A549 (cell line): ENCODE results near the gene SDF2. TPM values are rescaled to one million over a fixed set of nuclear protein-coding genes. Genes with fewer than 3 reads are reported as not detected.
"Not testable (repeated sequence)": the region's sequence is repeated elsewhere in the genome, so short reads cannot be mapped to it uniquely, and the experiment has no call there.

Source experiments
- ATAC-seq, 2 experiments: fragments of 200-7000 bp in 1 of 2; fragments of >200 bp in 1 of 2; cut with Nextera tagmentation in 1 of 2; cut with Tn5 transposase in 1 of 2; 3 replicates each; pipeline versions ENCODE4 v1.8.0 to v1.9.1; 2018 to 2020; ENCODE audit warnings: mild to moderate bottlenecking in 1 of 2, moderate library complexity in 1 of 2
- CTCF ChIA-PET: fragments of 300-600 bp; sonication (Branson Sonifier 250); formaldehyde crosslinking; extraction: SDS; loops from one replicate; lab custom pipeline; 2021; ENCODE audit warnings: antibody characterized with exemption, inconsistent platforms; lab: Yijun Ruan, JAX
- POLR2A ChIA-PET: fragments of 350-600 bp; formaldehyde crosslinking; extraction: SDS; loops from one replicate; lab custom pipeline; 2021; ENCODE audit warnings: antibody characterized with exemption, inconsistent platforms; lab: Yijun Ruan, JAX
- DNase-seq, 2 experiments: peaks; one replicate each; pipeline versions ENCODE4 v3.0.0 to v3.0.0-alpha.2; 2011 to 2016; ENCODE audit warnings: low read depth in 1 of 2, low spot score in 1 of 2
- FAIRE-seq: peaks from 2 replicates; lab custom pipeline; 2011; peaks lifted over from hg19 to GRCh38; lab: Jason Lieb, UNC
- H3K27ac ChIP-seq, 2 experiments: fragments of >200 bp; sonication (Bioruptor Twin); formaldehyde crosslinking; 3 replicates each; pipeline ENCODE4 v1.5.1; 2016 to 2017
- H3K4me1 ChIP-seq: fragments of >200 bp; sonication (Bioruptor Twin); formaldehyde crosslinking; 3 replicates; pipeline ENCODE4 v1.6.1; 2016
- H3K4me2 ChIP-seq: fragments of >200 bp; sonication (Bioruptor Twin); formaldehyde crosslinking; 3 replicates; pipeline ENCODE4 v1.6.1; 2016
- H3K4me3 ChIP-seq: fragments of >200 bp; sonication (Bioruptor Twin); formaldehyde crosslinking; 3 replicates; pipeline ENCODE4 v1.5.1; 2016
- H3K9me3 ChIP-seq: fragments of >200 bp; sonication (Bioruptor Twin); formaldehyde crosslinking; 3 replicates; pipeline ENCODE4 v1.6.1; 2016
- BCL3 ChIP-seq: fragments of >200 bp; sonication (Bioruptor Twin); formaldehyde crosslinking; IDR thresholded peaks from 3 replicates; pipeline ENCODE4 v1.6.1; 2016
- CBX2 ChIP-seq: fragments of 200-600 bp; sonication (generic); IDR thresholded peaks from 2 replicates; pipeline ENCODE4 v1.6.1; 2016; ENCODE audit warnings: low read depth, mild to moderate bottlenecking, borderline replicate concordance
- CBX8 ChIP-seq: fragments of 200-600 bp; sonication (generic); IDR thresholded peaks from 2 replicates; pipeline ENCODE4 v1.6.1; 2016
- CEBPB ChIP-seq, 2 experiments: fragments of >200 bp in 1 of 2; sonication (Bioruptor Twin) in 1 of 2; formaldehyde crosslinking in 1 of 2; IDR thresholded peaks; 2 replicates each; pipeline ENCODE4 v1.6.1; 2012 to 2016
- EHF ChIP-seq: fragments of 250-450 bp; sonication (Bioruptor Pico); IDR thresholded peaks from 2 replicates; pipeline ENCODE4 v1.5.0; 2020; ENCODE audit warnings: mild to moderate bottlenecking
- ESRRA ChIP-seq: fragments of 150-350 bp; IDR thresholded peaks from 2 replicates; pipeline ENCODE4 v1.6.1; 2014; ENCODE audit warnings: mild to moderate bottlenecking, low read length, borderline replicate concordance
- FOSB ChIP-seq: fragments of 250-450 bp; sonication (Bioruptor Pico); IDR thresholded peaks from 2 replicates; pipeline ENCODE4 v1.5.0; 2020; ENCODE audit warnings: mild to moderate bottlenecking, moderate library complexity
- FOSL2 ChIP-seq, 2 experiments: fragments of 450-650 bp in 1 of 2; fragments of >200 bp in 1 of 2; sonication (Bioruptor Twin) in 1 of 2; formaldehyde crosslinking; IDR thresholded peaks; 2 replicates each; pipeline versions ENCODE4 v1.5.0 to v1.6.1; 2016 to 2020; ENCODE audit warnings: mild to moderate bottlenecking in 1 of 2, moderate library complexity in 1 of 2
- GATA3 ChIP-seq: IDR thresholded peaks from 2 replicates; pipeline ENCODE4 v1.6.1; 2012; ENCODE audit warnings: borderline replicate concordance
- HDAC2 ChIP-seq: fragments of 200-600 bp; sonication (generic); IDR thresholded peaks from 2 replicates; pipeline ENCODE4 v1.6.1; 2016
- HOXB13 ChIP-seq: fragments of 250-450 bp; sonication (Bioruptor Pico); IDR thresholded peaks from 2 replicates; pipeline ENCODE4 v1.5.0; 2020; ENCODE audit warnings: low read depth, mild to moderate bottlenecking, moderate library complexity
- JUNB ChIP-seq: fragments of >200 bp; sonication (Bioruptor Twin); formaldehyde crosslinking; IDR thresholded peaks from 2 replicates; pipeline ENCODE4 v1.6.1; 2016
- MAZ ChIP-seq: fragments of 150-350 bp; IDR thresholded peaks from 2 replicates; pipeline ENCODE4 v1.6.1; 2014; ENCODE audit warnings: antibody characterized with exemption, low read depth, low read length, borderline replicate concordance
- MYC ChIP-seq: IDR thresholded peaks from 2 replicates; pipeline ENCODE4 v1.6.1; 2012; ENCODE audit warnings: mild to moderate bottlenecking, inconsistent platforms, low read length, improper control_type of control experiment, borderline replicate concordance
- RCOR1 ChIP-seq: fragments of 150-350 bp; IDR thresholded peaks from 2 replicates; pipeline ENCODE4 v1.6.1; 2014; ENCODE audit warnings: antibody characterized with exemption, low read length, low read depth
- SMC3 ChIP-seq: fragments of >200 bp; sonication (Bioruptor Twin); formaldehyde crosslinking; IDR thresholded peaks from 3 replicates; pipeline ENCODE4 v1.6.1; 2018; ENCODE audit warnings: inconsistent platforms
- USF2 ChIP-seq: fragments of 450-650 bp; IDR thresholded peaks from 2 replicates; pipeline ENCODE4 v1.6.1; 2014; ENCODE audit warnings: antibody characterized with exemption
- ZC3H11A ChIP-seq: fragments of 450-650 bp; IDR thresholded peaks from 2 replicates; pipeline ENCODE4 v1.6.1; 2014; ENCODE audit warnings: antibody characterized with exemption, mild to moderate bottlenecking
- ZFP36 ChIP-seq: fragments of 450-650 bp; IDR thresholded peaks from 2 replicates; pipeline ENCODE4 v1.6.1; 2014; ENCODE audit warnings: borderline replicate concordance; ENCODE audit not compliant: partially characterized antibody
- WGBS: methylation state at CpG from one replicate; pipeline ENCODE4 v1.1.6; 2017; ENCODE audit errors: missing lambda C conversion rate; 5-methylcytosine and 5-hydroxymethylcytosine counted together
- polyA plus RNA-seq, 4 experiments: library from polyadenylated mRNA; depleted of rRNA in 3 of 4; stranded (reverse); fragments of >200 nt; fragmentation: RNase III in 1 of 4; extraction: RNeasy Plus Mini Kit Qiagen cat#74134 plus additional on column Dnase treatment in 1 of 4; gene quantifications; 2 replicates in 3 of 4; 3 replicates in 1 of 4; pipeline ENCODE4 v1.2.3, GENCODE V29; 2011 to 2017

SDF2 gene
- polyA plus RNA-seq, 2 of the 4 experiments (the other 2 are of a cell fraction): 87.9 to 93.8 TPM

GRCh38 chr17:28612936-28613872 lies 48.5 kb downstream of the SDF2 start (continued):
- TF ChIP-seq HOXB13 (CRISPR knock-in tag): no peak
- TF ChIP-seq ZFP36: no peak
- TF ChIP-seq FOSL2 (IDR thresholded peaks at IDR 0.05): no peak
- peak; percentile 70; the same call in 1 of the 2 replicates for TF ChIP-seq FOSL2 (CRISPR knock-in tag; IDR thresholded peaks at IDR 0.05)
- TF ChIP-seq GATA3: no peak
- TF ChIP-seq ESRRA: no peak
- no peak for TF ChIP-seq MYC
- TF ChIP-seq HDAC2: no peak

GRCh38 chr17:28612531-28612930 lies 49.2 kb downstream of the SDF2 start:
- Histone ChIP-seq H3K4me1 (no peaks in the 10 kb centered on the region), H3K9me3 (no peaks in the 10 kb centered on the region)
- FAIRE-seq: no peak
- CTCF ChIA-PET: interaction anchor here (0.8 to 3.3 kb wide), 28 partner anchors 9 to 150 kb away, joined by 3 to 20 read pairs (median 5); partner anchors contain the start of genes ALDOC, BLTP2 and PIGS
- TF ChIP-seq ZC3H11A (no peak), HOXB13 (CRISPR knock-in tag) (no peak), CBX2 (no peak), RCOR1 (no peak), MAZ (no peak)
- TF ChIP-seq, all 56 proteins: peak for 0
- DNase-seq (no peak), ATAC-seq (no peak)
- Histone ChIP-seq H3K4me2 (no peak overlapping the region), H3K27ac (no peak overlapping the region), H3K4me3 (no peak overlapping the region)
- WGBS: 90% methylated on average over 2 of the region's 2 CpGs
- POLR2A ChIA-PET: interaction anchor here (0.6 to 1.3 kb wide), 2 partner anchors 8 to 49 kb away, joined by 3 read pairs; partner anchors contain the start of genes SDF2 and SUPT6H

GRCh38 chr17:28610376-28610775 lies 51.3 kb downstream of the SDF2 start:
- 92% methylated on average over 8 of the region's 8 CpGs for WGBS
- Histone ChIP-seq H3K4me2 (no peak overlapping the region), H3K9me3 (no peaks in the 10 kb centered on the region), H3K27ac (no peak overlapping the region)
- POLR2A ChIA-PET: interaction anchor here (1.2 kb wide), 2 partner anchors 11 to 34 kb away, joined by 3 to 4 read pairs; no protein-coding TSS in a partner anchor
- TF ChIP-seq CBX8 (no peak), EHF (no peak), HDAC2 (no peak), JUNB (no peak), FOSB (CRISPR knock-in tag) (no peak), BCL3 (no peak), GATA3 (no peak), SMC3 (no peak), RCOR1 (no peak), ZC3H11A (no peak), CEBPB (IDR thresholded peaks at IDR 0.05) (no peak), FOSL2 (IDR thresholded peaks at IDR 0.05) (no peak), FOSL2 (CRISPR knock-in tag; IDR thresholded peaks at IDR 0.05) (no peak), USF2 (no peak), ZFP36 (no peak)
- TF ChIP-seq, all 56 proteins: peak for 0
- no peaks in the 10 kb centered on the region for H3K4me1 ChIP-seq
- CTCF ChIA-PET: interaction anchor here (0.9 to 3.3 kb wide), 7 partner anchors 9 to 115 kb away, joined by 3 to 20 read pairs (median 7); partner anchors contain the start of gene ALDOC
- ATAC-seq (no peak), DNase-seq (no peak), FAIRE-seq (no peak)
- H3K4me3 ChIP-seq: no peak overlapping the region

GRCh38 chr17:28604031-28604430 lies 57.7 kb downstream of the SDF2 start:
- DNase-seq, POLR2A ChIA-PET, H3K9me3 ChIP-seq, H3K4me2 ChIP-seq, FAIRE-seq, CTCF ChIA-PET, H3K27ac ChIP-seq, H3K4me3 ChIP-seq, H3K4me1 ChIP-seq, ATAC-seq: not testable (repeated sequence)
- 86% methylated on average over 2 of the region's 31 CpGs for WGBS
